HG03575 (cell line): ENCODE results near the gene XCL1.

Experiments
- ATAC-seq: cut with Tn5 transposase; IDR thresholded peaks from one replicate; pipeline ENCODE4 v1.9.1; 2021; ENCODE audit not compliant: unreplicated experiment, insufficient number of reproducible peaks, low FRiP score; ENCODE audit errors: extremely low read depth

Gene XCL1

GRCh38 chr1:168626326-168626725 is 49.9 kb downstream of the XCL1 start:
- ATAC-seq, result no peak

GRCh38 chr1:168627370-168627769 is 51.0 kb downstream of the XCL1 start:
- no peak for ATAC-seq

- no peak for ATAC-seq
These were observed 52.4 kb downstream of the XCL1 start for GRCh38 chr1:168628807-168629206.

GRCh38 chr1:168629466-168629865 is 53.1 kb downstream of the XCL1 start:
- no peak for ATAC-seq
